GM23338 (cell line): Measurements from ENCODE around the gene CFB.

Experiments
- CREB1 ChIP-seq: fragments of 250-450 bp; sonication (Bioruptor Pico); IDR thresholded peaks from 2 replicates; pipeline ENCODE4 v1.5.0; 2020; ENCODE audit warnings: low read depth, mild to moderate bottlenecking, moderate library complexity
- CTCF ChIP-seq, 2 experiments: fragments of 200-600 bp in 1 of 2; sonication (generic) in 1 of 2; conservative IDR thresholded peaks; 2 replicates each; pipeline versions ENCODE4 v1.5.1 to v1.6.1; 2016 to 2017; ENCODE audit warnings: antibody characterized with exemption in 2 of 2, low read depth in 2 of 2, mild to moderate bottlenecking in 2 of 2, moderate library complexity in 1 of 2
- EZH2phosphoT487 ChIP-seq: fragments of 200-600 bp; sonication (generic); IDR thresholded peaks from one replicate; pipeline ENCODE4 v1.8.1; 2018; ENCODE audit warnings: antibody characterized with exemption; ENCODE audit not compliant: unreplicated experiment
- JUNB ChIP-seq: IDR thresholded peaks from one replicate; pipeline ENCODE4 v1.6.1; 2016; ENCODE audit warnings: antibody characterized with exemption; ENCODE audit not compliant: unreplicated experiment
- NANOG ChIP-seq: IDR thresholded peaks from 2 replicates; pipeline ENCODE4 v1.6.1; 2016; ENCODE audit warnings: antibody characterized with exemption, borderline replicate concordance
- POLR2AphosphoS5 ChIP-seq: IDR thresholded peaks from 2 replicates; pipeline ENCODE4 v1.6.1; 2016; ENCODE audit warnings: antibody characterized with exemption, low read depth
- ZNF331 ChIP-seq: fragments of 250-450 bp; sonication (Bioruptor Pico); IDR thresholded peaks from 2 replicates; pipeline ENCODE4 v1.5.0; 2020; ENCODE audit warnings: low read depth, mild to moderate bottlenecking, moderate library complexity
- TF ChIP-seq, protein P1 (sequence below): IDR thresholded peaks from one replicate; pipeline ENCODE4 v1.6.1; 2018; ENCODE audit warnings: antibody characterized with exemption; ENCODE audit not compliant: unreplicated experiment

DNA sequence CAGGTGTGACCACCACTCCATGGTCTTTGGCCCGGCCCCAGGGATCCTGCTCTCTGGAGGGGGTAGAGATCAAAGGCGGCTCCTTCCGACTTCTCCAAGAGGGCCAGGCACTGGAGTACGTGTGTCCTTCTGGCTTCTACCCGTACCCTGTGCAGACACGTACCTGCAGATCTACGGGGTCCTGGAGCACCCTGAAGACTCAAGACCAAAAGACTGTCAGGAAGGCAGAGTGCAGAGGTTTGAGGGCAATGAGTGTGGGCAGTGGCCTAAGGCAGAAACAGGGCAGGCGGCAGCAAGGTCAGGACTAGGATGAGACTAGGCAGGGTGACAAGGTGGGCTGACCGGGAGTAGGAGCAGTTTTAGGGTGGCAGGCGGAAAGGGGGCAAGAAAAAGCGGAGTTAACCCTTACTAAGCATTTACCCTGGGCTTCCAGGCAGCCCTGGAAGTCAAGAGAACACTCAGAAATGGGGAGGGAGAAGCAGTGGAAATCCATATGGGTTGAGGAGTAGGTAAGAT lies 533 bp downstream of the CFB start:
- TF ChIP-seq CTCF (conservative IDR thresholded peaks at IDR 0.05; ENCODE audit: low read depth in 2 of 2) (no peak), NANOG (no peak), POLR2AphosphoS5 (no peak), JUNB (no peak), ZNF331 (CRISPR knock-in tag) (no peak), EZH2phosphoT487 (no peak), CREB1 (CRISPR knock-in tag) (no peak)
- TF ChIP-seq, protein P1, sequence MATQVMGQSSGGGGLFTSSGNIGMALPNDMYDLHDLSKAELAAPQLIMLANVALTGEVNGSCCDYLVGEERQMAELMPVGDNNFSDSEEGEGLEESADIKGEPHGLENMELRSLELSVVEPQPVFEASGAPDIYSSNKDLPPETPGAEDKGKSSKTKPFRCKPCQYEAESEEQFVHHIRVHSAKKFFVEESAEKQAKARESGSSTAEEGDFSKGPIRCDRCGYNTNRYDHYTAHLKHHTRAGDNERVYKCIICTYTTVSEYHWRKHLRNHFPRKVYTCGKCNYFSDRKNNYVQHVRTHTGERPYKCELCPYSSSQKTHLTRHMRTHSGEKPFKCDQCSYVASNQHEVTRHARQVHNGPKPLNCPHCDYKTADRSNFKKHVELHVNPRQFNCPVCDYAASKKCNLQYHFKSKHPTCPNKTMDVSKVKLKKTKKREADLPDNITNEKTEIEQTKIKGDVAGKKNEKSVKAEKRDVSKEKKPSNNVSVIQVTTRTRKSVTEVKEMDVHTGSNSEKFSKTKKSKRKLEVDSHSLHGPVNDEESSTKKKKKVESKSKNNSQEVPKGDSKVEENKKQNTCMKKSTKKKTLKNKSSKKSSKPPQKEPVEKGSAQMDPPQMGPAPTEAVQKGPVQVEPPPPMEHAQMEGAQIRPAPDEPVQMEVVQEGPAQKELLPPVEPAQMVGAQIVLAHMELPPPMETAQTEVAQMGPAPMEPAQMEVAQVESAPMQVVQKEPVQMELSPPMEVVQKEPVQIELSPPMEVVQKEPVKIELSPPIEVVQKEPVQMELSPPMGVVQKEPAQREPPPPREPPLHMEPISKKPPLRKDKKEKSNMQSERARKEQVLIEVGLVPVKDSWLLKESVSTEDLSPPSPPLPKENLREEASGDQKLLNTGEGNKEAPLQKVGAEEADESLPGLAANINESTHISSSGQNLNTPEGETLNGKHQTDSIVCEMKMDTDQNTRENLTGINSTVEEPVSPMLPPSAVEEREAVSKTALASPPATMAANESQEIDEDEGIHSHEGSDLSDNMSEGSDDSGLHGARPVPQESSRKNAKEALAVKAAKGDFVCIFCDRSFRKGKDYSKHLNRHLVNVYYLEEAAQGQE = no peak
